GM12875 (cell line): ENCODE data around the gene DOCK1.

Source experiments
- H3K4me3 ChIP-seq: one replicate; pipeline ENCODE4 v1.5.1; 2011; ENCODE audit warnings: low read depth, low read length, control low read depth
- TF ChIP-seq, protein P1 (sequence below): IDR thresholded peaks from 2 replicates; pipeline ENCODE4 v1.5.1; 2011; ENCODE audit warnings: low read depth, mild to moderate bottlenecking, control low read depth, inconsistent platforms, low read length, moderate library complexity, borderline replicate concordance; ENCODE audit not compliant: insufficient read depth

The DOCK1 gene

DNA sequence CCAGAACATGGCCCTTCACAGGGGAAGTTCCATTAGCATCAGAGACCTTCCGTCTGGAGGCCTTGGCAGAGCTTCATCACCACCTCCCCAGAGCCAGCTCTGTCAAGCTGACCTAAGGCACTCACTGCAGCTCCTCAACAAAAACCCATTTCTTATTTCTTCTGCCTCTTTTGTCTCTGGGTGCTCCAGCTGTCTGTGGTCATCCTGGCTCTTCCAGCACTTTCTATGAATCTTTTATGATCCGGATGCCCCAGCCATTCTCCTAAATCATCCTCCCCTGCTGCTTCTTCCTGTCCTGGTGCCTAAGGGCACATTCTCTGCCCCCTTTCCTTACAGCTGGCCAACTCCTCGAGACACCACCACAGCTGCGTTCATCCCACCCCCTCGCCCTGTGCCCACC lies 462.9 kb downstream of the DOCK1 start:
- TF ChIP-seq, protein P1, sequence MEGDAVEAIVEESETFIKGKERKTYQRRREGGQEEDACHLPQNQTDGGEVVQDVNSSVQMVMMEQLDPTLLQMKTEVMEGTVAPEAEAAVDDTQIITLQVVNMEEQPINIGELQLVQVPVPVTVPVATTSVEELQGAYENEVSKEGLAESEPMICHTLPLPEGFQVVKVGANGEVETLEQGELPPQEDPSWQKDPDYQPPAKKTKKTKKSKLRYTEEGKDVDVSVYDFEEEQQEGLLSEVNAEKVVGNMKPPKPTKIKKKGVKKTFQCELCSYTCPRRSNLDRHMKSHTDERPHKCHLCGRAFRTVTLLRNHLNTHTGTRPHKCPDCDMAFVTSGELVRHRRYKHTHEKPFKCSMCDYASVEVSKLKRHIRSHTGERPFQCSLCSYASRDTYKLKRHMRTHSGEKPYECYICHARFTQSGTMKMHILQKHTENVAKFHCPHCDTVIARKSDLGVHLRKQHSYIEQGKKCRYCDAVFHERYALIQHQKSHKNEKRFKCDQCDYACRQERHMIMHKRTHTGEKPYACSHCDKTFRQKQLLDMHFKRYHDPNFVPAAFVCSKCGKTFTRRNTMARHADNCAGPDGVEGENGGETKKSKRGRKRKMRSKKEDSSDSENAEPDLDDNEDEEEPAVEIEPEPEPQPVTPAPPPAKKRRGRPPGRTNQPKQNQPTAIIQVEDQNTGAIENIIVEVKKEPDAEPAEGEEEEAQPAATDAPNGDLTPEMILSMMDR, result no peak
- H3K4me3 ChIP-seq, result no peak overlapping the region

DNA sequence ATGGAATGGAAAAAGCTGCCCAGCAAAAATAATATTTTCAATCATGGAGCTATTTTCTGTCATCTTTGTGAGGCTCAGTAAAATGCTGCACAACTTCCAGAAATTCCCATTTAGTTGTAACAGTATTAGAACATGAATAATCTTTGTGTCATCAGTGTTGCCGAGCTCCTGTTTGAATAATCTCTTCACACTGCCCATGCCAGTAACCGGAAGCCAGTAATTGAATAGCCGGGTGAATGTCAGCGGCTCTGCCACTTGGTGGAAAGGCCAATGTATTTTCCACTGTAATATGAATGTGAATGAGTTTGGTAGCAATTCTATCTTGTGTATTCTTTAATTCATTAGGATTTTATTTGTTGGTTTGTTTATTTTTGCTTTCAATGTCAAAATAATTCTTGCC lies 463.7 kb downstream of the DOCK1 start:
- H3K4me3 ChIP-seq, result no peak overlapping the region
- TF ChIP-seq, protein P1, result no peak

DNA sequence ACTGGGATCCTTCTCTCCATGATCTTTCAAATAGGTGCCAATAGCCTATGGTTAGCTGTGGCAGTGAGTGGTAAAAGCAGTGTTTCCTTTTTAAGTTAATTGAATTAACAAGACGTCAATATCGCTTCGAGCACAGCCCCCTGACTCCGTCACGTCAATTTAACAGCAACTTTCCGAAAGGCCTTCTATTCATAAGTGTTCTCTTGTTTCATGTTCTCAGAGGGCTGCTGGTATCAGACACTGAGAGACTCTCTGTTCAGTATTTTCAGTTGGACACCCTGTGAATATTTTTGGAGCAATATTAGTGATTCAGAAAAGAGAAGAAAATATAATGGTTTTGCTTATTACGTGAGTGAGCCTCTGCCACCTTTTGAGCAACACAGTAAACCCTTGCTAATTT lies 465.4 kb downstream of the DOCK1 start:
- no peak overlapping the region for H3K4me3 ChIP-seq
- TF ChIP-seq, protein P1, result no peak

DNA sequence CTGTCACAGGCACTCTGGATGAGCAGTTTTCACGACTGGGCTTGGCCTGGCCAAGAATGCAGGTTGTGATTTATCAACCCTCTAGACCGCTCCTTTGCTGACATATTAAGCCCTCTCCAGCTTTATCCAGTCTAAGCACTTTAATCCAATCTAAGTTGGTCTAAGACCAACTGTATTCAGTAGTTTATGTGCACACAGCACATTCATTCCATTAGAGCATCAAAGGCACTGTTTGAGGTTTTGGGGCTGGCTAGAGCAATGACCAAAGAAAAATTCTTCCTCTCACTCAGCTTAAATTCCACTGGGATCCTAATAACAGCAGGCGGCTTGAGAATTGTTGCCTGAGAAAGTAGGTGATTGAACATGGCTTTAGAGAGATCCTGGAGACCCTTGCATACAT lies 467.1 kb downstream of the DOCK1 start:
- TF ChIP-seq, protein P1, result no peak
- no peak overlapping the region for H3K4me3 ChIP-seq

DNA sequence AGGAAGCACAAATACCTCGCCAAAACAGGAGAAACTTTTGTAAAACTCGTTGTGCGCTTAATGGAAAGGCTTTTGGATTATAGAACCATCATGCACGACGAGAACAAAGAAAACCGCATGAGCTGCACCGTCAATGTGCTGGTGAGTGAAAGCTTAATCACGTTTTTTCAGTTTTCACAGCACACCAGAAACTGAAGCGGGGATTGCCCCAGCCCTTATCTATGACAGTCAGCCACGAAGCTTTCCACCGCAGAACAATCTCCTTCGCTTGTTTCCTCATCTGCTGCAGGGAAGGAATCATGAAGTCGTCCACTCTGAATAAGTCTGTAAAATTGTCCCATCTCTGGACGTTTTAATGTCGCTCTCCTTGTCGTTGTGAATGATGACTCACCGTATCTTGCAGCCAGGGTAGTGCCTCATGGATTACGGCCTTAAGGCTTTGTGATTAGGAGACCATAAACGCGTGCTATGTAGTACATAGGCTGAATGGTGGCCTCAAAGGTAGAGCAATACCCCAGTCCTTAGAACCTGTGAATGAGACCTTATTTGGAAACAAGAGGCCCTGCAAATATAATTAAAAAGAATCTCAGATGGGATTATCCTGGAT lies 468.9 kb downstream of the DOCK1 start:
- TF ChIP-seq, protein P1, result no peak
- H3K4me3 ChIP-seq, result no peak overlapping the region

DNA sequence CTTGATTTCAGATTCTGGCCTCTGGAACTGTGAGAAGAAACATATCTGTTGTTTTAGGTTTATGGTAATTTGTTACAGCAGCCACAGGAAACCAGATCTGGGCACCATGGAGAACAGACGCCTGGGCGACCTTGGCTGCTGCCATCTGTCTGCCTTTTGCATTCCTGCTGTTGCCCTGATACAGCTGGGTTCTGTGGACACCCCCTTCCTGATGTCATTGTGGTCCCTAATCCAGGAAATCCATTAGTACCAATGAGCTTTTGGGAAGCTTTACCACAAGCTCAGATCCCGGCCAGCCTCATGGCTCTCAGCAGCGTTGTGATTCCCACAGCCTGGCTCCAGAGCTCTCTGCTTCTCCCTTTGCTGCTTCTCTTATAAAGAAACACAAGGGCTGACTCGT lies 469.7 kb downstream of the DOCK1 start:
- no peak overlapping the region for H3K4me3 ChIP-seq
- TF ChIP-seq, protein P1, result no peak

DNA sequence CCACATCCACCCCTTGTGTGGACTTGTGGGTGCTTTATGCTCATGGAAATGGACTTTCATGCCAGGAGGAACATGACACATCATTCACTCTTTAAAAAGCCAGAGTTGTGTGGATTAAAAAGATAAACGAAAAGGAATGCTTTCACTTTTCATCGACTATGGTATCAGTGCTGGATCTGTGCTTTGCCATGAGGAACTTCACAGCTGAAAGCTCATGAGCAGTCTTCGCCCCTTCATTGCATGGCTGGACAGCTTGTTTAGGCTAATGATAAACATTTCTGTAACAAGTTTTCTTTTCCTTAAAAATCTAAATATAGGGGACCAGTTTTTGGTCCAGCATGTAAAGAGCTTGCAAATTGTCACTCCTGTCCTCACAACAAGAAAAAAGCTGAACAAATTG lies 470.2 kb downstream of the DOCK1 start:
- no peak overlapping the region for H3K4me3 ChIP-seq
- TF ChIP-seq, protein P1, result no peak
